SK-N-SH (cell line): Measurements from ENCODE around the gene OTUD7B. TPM values are rescaled to one million over a fixed set of nuclear protein-coding genes. Genes with fewer than 3 reads are reported as not detected.

Experiments
- CTCF ChIA-PET: fragments of 300-600, 350-600 bp; formaldehyde crosslinking; extraction: SDS; loops from one replicate; lab custom pipeline; 2021; lab: Yijun Ruan, JAX
- POLR2A ChIA-PET: fragments of 350-600 bp; sonication (Branson Sonifier 250); formaldehyde crosslinking; extraction: SDS; loops from one replicate; lab custom pipeline; 2020; ENCODE audit warnings: antibody characterized with exemption, inconsistent platforms; lab: Yijun Ruan, JAX
- DNase-seq: peaks from one replicate; pipeline ENCODE4 v3.0.0; 2012
- H2AFZ ChIP-seq: fragments of 200-600 bp; sonication (generic); 2 replicates; pipeline ENCODE4 v1.8.1; 2016; ENCODE audit warnings: antibody characterized with exemption, mild to moderate bottlenecking, low read depth
- H3F3A ChIP-seq: fragments of 200-600 bp; sonication (generic); replicated peaks from 2 replicates; pipeline ENCODE3; 2016; ENCODE audit warnings: antibody characterized with exemption, mild to moderate bottlenecking; ENCODE audit not compliant: insufficient read depth
- H3K27ac ChIP-seq, 2 experiments: fragments of 200-500 bp in 1 of 2; fragments of 200-600 bp in 1 of 2; sonication (Bioruptor generic) in 1 of 2; sonication (generic), shearing (Covaris generic) in 1 of 2; 2 replicates each; pipeline versions ENCODE4 v1.5.1 to v1.6.1; 2014 to 2016; ENCODE audit warnings: low read depth in 2 of 2, inconsistent platforms in 1 of 2, low read length in 1 of 2, mild to moderate bottlenecking in 1 of 2, mixed read lengths in 1 of 2
- H3K27me3 ChIP-seq: fragments of 200-600 bp; sonication (generic), shearing (Covaris generic); 2 replicates; pipeline ENCODE4 v1.6.1; 2016; ENCODE audit warnings: mixed run types; ENCODE audit not compliant: insufficient read depth
- H3K36me3 ChIP-seq, 2 experiments: fragments of 200-500 bp in 1 of 2; fragments of 200-600 bp in 1 of 2; sonication (Bioruptor generic) in 1 of 2; sonication (generic) in 1 of 2; replicated peaks in 1 of 2; 2 replicates each; pipeline versions ENCODE3 to v1.5.1; 2014 to 2016; ENCODE audit warnings: low read length in 1 of 2, mild to moderate bottlenecking in 1 of 2; ENCODE audit not compliant: insufficient read depth in 2 of 2, control insufficient read depth in 1 of 2
- H3K4me1 ChIP-seq, 2 experiments: fragments of 200-500 bp in 1 of 2; fragments of 200-600 bp in 1 of 2; sonication (Bioruptor generic) in 1 of 2; sonication (generic), shearing (Covaris generic) in 1 of 2; 2 replicates each; pipeline versions ENCODE4 v1.5.1 to v1.6.1; 2014 to 2016; ENCODE audit warnings: low read depth in 1 of 2, low read length in 1 of 2, mixed run types in 1 of 2; ENCODE audit not compliant: insufficient read depth in 2 of 2, control insufficient read depth in 1 of 2
- H3K4me2 ChIP-seq: fragments of 200-600 bp; sonication (generic), shearing (Covaris generic); 2 replicates; pipeline ENCODE4 v1.6.1; 2017; ENCODE audit warnings: mixed run types
- H3K4me3 ChIP-seq, 2 experiments: fragments of 200-500 bp in 1 of 2; fragments of 200-600 bp in 1 of 2; sonication (Bioruptor generic) in 1 of 2; sonication (generic), shearing (Covaris generic) in 1 of 2; 2 replicates each; pipeline versions ENCODE4 v1.5.1 to v1.8.1; 2014 to 2016; ENCODE audit warnings: low read depth in 2 of 2, inconsistent platforms in 1 of 2, low read length in 1 of 2, mild to moderate bottlenecking in 1 of 2, mixed read lengths in 1 of 2, moderate library complexity in 1 of 2
- H3K79me2 ChIP-seq: fragments of 200-600 bp; sonication (generic); 2 replicates; pipeline ENCODE4 v1.8.1; 2017; ENCODE audit warnings: mild to moderate bottlenecking; ENCODE audit not compliant: insufficient read depth
- H3K9ac ChIP-seq: fragments of 200-600 bp; sonication (generic); 2 replicates; pipeline ENCODE4 v1.6.1; 2017; ENCODE audit warnings: mixed run types
- H3K9me2 ChIP-seq: fragments of 200-600 bp; sonication (generic); 2 replicates; pipeline ENCODE4 v1.6.1; 2017; ENCODE audit warnings: mixed run types
- H3K9me3 ChIP-seq: fragments of 200-600 bp; sonication (generic); 2 replicates; pipeline ENCODE4 v1.6.1; 2017; ENCODE audit warnings: mixed run types, mild to moderate bottlenecking, moderate library complexity
- H4K20me1 ChIP-seq: fragments of 200-600 bp; sonication (generic); 2 replicates; pipeline ENCODE4 v1.6.1; 2017; ENCODE audit warnings: mild to moderate bottlenecking, mixed run types; ENCODE audit not compliant: insufficient read depth
- CTCF ChIP-seq: fragments of 200-600 bp; sonication (generic); IDR thresholded peaks from 2 replicates; pipeline ENCODE4 v1.6.1; 2017; ENCODE audit warnings: antibody characterized with exemption, mild to moderate bottlenecking, moderate library complexity
- ELF1 ChIP-seq: IDR thresholded peaks from 2 replicates; pipeline ENCODE4 v1.4.0; 2012
- FOSL2 ChIP-seq: IDR thresholded peaks from 2 replicates; pipeline ENCODE4 v1.4.0; 2012; ENCODE audit warnings: low read depth, mild to moderate bottlenecking, moderate library complexity, borderline replicate concordance
- JUND ChIP-seq: IDR thresholded peaks from 2 replicates; pipeline ENCODE4 v1.4.0; 2012
- MAX ChIP-seq: IDR thresholded peaks from 2 replicates; pipeline ENCODE4 v1.4.0; 2012; ENCODE audit warnings: low read depth
- PBX3 ChIP-seq: IDR thresholded peaks from 2 replicates; pipeline ENCODE4; 2012
- POLR2AphosphoS5 ChIP-seq: IDR thresholded peaks from 2 replicates; pipeline ENCODE4 v1.6.1; 2012; ENCODE audit warnings: low read depth, low read length
- RCOR1 ChIP-seq: fragments of 150-350 bp; IDR thresholded peaks from 2 replicates; pipeline ENCODE4 v1.6.1; 2017; ENCODE audit warnings: antibody characterized with exemption, low read length
- RXRA ChIP-seq: IDR thresholded peaks from 2 replicates; pipeline ENCODE4 v1.4.0; 2012; ENCODE audit warnings: low read depth, mild to moderate bottlenecking, borderline replicate concordance
- SIN3A ChIP-seq: IDR thresholded peaks from 2 replicates; pipeline ENCODE4 v1.6.1; 2012; ENCODE audit warnings: low read depth, mild to moderate bottlenecking, low read length, moderate library complexity, borderline replicate concordance
- TEAD4 ChIP-seq: IDR thresholded peaks from 2 replicates; pipeline ENCODE4 v1.4.0; 2012; ENCODE audit warnings: mild to moderate bottlenecking, borderline replicate concordance; ENCODE audit not compliant: insufficient read depth
- YY1 ChIP-seq: IDR thresholded peaks from 2 replicates; pipeline ENCODE4 v1.4.0; 2012; ENCODE audit warnings: low read depth, mild to moderate bottlenecking
- WGBS: methylation state at CpG from one replicate; pipeline ENCODE4 v1.1.6; 2017; ENCODE audit warnings: low lambda C conversion rate; 5-methylcytosine and 5-hydroxymethylcytosine counted together
- polyA plus RNA-seq, 3 experiments: library from polyadenylated mRNA; depleted of rRNA; stranded (reverse); fragments of >200 nt; gene quantifications; 2 replicates each; pipeline ENCODE4 v1.2.3, GENCODE V29; 2012

OTUD7B gene
- polyA plus RNA-seq, 1 of the 3 experiments (the other 2 are of a cell fraction) = 4.2 TPM

- no peak overlapping the region for H3K4me2 ChIP-seq
- ChIA-PET POLR2A (no interaction called here), CTCF (interaction anchor here (0.8 to 4.3 kb wide), 5 partner anchors 74 to 206 kb away, joined by 4 to 31 read pairs (median 6); no protein-coding TSS in a partner anchor)
- 78% methylated on average over 3 of the region's 3 CpGs for WGBS
- H4K20me1 ChIP-seq = no peaks in the 10 kb centered on the region
- no peaks in the 10 kb centered on the region for H3K9me3 ChIP-seq
- peaks cover 55 to 77% of the 10 kb centered on the region in 2 experiments for H3K36me3 ChIP-seq
- H2AFZ ChIP-seq = no peak overlapping the region
- no peak for TF ChIP-seq YY1
- TF ChIP-seq RCOR1 = no peak
- no peak for TF ChIP-seq CTCF
- no peak overlapping the region for H3K9ac ChIP-seq
- H3K27me3 ChIP-seq = no peaks in the 10 kb centered on the region
- DNase-seq = no peak
- no peaks in the 10 kb centered on the region for H3K79me2 ChIP-seq
- H3K9me2 ChIP-seq = no peaks in the 10 kb centered on the region
- peak overlapping the region; percentile 11 to 21; a peak in 2 of 4 replicates for H3K27ac ChIP-seq
- H3K4me3 ChIP-seq = no peak overlapping the region
- 0 out of 4 replicates have a peak, but pooled peaks cover 0 to 3% of the 10 kb centered on the region in 2 experiments for H3K4me1 ChIP-seq
- peaks cover 32% of the 10 kb centered on the region for H3F3A ChIP-seq
Measured at GRCh38 chr1:149963358-149963757, 47.2 kb downstream of the OTUD7B start.

- no peaks in the 10 kb centered on the region for H4K20me1 ChIP-seq
- WGBS = 78% methylated on average over 2 of the region's 2 CpGs
- DNase-seq = no peak
- H3K36me3 ChIP-seq = peaks cover 56 to 81% of the 10 kb centered on the region in 2 experiments
- H3K9ac ChIP-seq = no peak overlapping the region
- H3K9me2 ChIP-seq = no peaks in the 10 kb centered on the region
- peak overlapping the region; percentile 19 to 21; a peak in 2 of 4 replicates for H3K27ac ChIP-seq
- no peaks in the 10 kb centered on the region for H3K9me3 ChIP-seq
- POLR2A ChIA-PET = no interaction called here
- H3K4me2 ChIP-seq = no peak overlapping the region
- CTCF ChIA-PET = interaction anchor here (0.6 to 4.3 kb wide), 41 partner anchors 9 to 230 kb away, joined by 3 to 31 read pairs (median 7); partner anchors contain the start of genes OTUD7B and VPS45
- H3F3A ChIP-seq = peaks cover 32% of the 10 kb centered on the region
- no peaks in the 10 kb centered on the region for H3K79me2 ChIP-seq
- H2AFZ ChIP-seq = no peak overlapping the region
- TF ChIP-seq TEAD4 = no peak
- TF ChIP-seq MAX = no peak
- no peak for TF ChIP-seq SIN3A
- no peak for TF ChIP-seq POLR2AphosphoS5
- no peak for TF ChIP-seq ELF1
- no peak for TF ChIP-seq YY1
- TF ChIP-seq RXRA = no peak
- TF ChIP-seq JUND = no peak
- TF ChIP-seq PBX3 = no peak
- no peak for TF ChIP-seq RCOR1
- TF ChIP-seq FOSL2 = no peak
- no peak for TF ChIP-seq CTCF
- no peak overlapping the region for H3K4me3 ChIP-seq
- no peaks in the 10 kb centered on the region for H3K27me3 ChIP-seq
- 0 out of 4 replicates have a peak, but pooled peaks cover 0 to 3% of the 10 kb centered on the region in 2 experiments for H3K4me1 ChIP-seq
Measured at GRCh38 chr1:149962736-149963135, 47.8 kb downstream of the OTUD7B start.
